Urothelium cell line (cell line): ENCODE data around the gene ARHGAP15.

Experiments
- DNase-seq: peaks from one replicate; pipeline ENCODE4 v3.0.0; 2011; ENCODE audit warnings: low spot score, mixed read lengths
- FAIRE-seq: peaks from 2 replicates; lab custom pipeline; 2011; peaks lifted over from hg19 to GRCh38; lab: Jason Lieb, UNC

The ARHGAP15 gene

GRCh38 chr2:143674051-143674450 lies 544.8 kb downstream of the ARHGAP15 start:
- no peak for FAIRE-seq

DNA sequence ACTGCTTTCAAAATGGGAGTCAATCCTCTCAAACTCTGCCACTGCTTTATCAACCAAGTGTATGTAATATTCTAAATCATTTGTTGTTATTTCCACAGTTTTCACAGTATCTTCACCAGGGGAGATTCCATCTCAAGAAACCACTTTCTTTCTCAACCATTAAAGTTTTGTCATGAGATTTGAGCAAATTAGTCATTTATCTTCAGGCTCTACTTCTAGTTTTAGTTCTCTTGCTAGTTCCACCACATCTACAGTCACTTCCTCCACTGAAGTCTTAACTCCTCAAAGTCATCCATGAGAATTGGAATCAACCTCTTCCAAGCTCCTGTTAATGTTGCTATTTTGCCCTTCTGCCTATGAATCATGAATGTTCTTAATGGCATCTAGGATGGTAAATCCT lies 545.8 kb downstream of the ARHGAP15 start:
- no peak for DNase-seq
- no peak for FAIRE-seq

More at GRCh38 chr2:143674051-143674450, 544.8 kb downstream of the ARHGAP15 start:
- DNase-seq: no peak

DNA sequence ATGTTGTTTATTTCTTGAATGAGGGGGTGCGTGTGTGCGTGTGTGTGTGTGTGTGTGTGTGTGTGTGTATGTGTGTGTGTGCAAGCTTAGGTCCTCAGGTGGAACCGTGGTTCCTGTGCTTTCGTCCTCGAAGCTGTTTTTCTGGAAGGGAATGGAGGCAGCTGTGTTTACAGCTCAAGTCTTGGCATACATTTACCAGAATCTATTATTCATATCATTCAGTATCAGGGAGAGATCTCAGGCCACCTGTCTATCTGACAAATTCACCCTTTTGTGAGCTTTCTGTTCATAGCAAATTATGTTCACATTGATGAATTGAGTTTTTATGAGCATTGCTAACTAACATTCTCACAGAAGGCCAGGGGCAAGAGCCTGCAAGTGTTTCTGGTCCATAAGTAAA lies 550.4 kb downstream of the ARHGAP15 start:
- DNase-seq: no peak

DNA sequence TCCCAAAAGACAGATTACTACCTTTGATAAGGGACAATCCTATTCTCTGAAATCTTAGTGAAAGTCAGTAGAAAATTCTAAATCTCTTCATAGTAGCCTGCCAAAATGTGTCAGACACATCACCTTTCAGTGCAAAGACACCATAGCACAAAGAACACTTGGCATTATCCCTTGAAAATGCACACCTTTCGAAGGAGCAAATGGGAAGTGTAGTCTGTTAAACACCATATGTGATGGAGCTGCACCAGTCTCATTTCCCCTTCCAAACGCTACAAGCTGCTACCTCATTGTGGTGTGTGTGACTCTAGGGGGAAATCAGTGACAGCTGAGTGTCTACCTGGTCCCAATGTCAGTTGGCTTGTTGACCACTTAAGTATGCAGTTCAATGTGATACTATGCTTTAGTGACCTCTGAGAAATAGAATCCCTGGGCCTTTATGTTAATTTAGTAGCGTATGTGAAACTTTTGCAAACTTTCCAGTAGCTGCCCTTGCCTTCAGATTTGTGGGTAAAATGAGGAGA lies 551.7 kb downstream of the ARHGAP15 start:
- DNase-seq (no peak), FAIRE-seq (no peak)

More for the DNA sequence above, 550.4 kb downstream of the ARHGAP15 start:
- FAIRE-seq: no peak

DNA sequence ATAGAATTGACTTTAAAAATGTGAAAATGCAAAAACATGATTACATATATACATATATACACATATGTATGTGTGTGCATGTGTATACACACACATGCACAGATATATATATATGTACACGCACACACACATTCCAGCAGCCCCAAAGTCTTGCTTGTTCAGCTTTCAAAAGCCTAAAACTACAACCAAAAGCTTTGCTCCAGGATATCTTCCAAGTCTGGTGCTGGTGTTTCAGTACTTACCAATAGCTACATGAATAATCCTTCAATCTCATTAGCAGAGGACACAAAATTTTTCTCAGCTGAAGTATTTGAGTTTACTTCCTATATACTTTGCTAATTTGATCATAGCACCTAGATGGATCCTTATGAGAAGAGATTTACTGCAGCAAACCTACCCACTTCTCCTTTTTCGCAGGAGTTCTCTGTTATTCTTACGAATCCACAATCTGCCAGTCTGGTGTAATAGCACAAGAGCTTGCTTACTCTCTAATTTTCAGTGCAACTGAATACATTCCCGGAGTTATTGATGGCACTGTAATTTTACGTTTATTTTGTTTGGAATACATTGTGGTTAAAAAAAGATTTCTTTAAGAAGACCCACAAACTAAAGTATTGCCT lies 553.3 kb downstream of the ARHGAP15 start:
- DNase-seq (no peak), FAIRE-seq (no peak)

GRCh38 chr2:143683977-143684376 lies 554.8 kb downstream of the ARHGAP15 start:
- no peak for DNase-seq
- FAIRE-seq: no peak

GRCh38 chr2:143684551-143685320 lies 555.5 kb downstream of the ARHGAP15 start:
- DNase-seq (no peak), FAIRE-seq (no peak)

GRCh38 chr2:143685421-143686078 lies 556.3 kb downstream of the ARHGAP15 start:
- DNase-seq (no peak), FAIRE-seq (no peak)

- FAIRE-seq (no peak), DNase-seq (peak; percentile 18)
Measured at GRCh38 chr2:143686585-143687164, 557.5 kb downstream of the ARHGAP15 start.

- no peak for DNase-seq
- no peak for FAIRE-seq
Measured at GRCh38 chr2:143688248-143688647, 559.0 kb downstream of the ARHGAP15 start.

GRCh38 chr2:143688815-143689214 lies 559.6 kb downstream of the ARHGAP15 start:
- DNase-seq (no peak), FAIRE-seq (no peak)

DNA sequence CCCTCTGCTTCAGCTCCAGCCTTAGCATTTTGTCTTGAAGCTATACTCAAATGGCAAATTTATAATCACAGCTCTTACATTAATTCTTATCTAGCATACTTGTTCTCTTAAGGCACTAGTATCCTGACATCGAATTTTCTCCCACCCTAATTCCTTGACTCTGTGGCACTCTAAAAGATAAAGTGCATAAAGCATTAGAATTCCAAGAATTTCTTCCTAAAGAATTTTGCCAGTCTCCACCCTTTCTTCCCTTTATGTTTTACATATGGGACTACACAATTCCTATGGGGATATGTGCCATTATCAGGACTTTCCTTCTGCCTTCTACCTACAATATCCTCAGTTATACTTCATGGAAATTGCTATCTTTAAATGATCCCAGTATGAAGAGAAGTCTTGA lies 560.3 kb downstream of the ARHGAP15 start:
- DNase-seq: no peak
- FAIRE-seq: no peak

DNA sequence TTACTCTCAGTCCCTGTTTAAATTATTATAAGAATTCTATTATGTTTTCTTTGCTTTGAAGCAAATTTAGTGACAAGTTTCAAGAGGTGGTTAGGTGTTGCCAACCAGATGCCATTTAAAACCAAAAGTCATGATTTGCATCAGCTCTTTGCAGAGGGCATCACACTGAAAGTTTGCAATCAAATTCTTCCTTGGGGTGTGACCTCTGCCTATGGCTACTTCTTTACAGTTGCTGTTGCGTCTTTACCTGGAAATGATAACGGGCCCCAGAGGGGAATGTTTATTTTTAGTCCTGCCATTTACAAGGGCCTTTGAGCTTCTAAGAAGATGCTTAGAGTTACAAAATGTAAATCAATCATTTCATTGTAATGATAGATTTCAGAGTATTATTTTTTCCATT lies 561.0 kb downstream of the ARHGAP15 start:
- FAIRE-seq (no peak), DNase-seq (no peak)

DNA sequence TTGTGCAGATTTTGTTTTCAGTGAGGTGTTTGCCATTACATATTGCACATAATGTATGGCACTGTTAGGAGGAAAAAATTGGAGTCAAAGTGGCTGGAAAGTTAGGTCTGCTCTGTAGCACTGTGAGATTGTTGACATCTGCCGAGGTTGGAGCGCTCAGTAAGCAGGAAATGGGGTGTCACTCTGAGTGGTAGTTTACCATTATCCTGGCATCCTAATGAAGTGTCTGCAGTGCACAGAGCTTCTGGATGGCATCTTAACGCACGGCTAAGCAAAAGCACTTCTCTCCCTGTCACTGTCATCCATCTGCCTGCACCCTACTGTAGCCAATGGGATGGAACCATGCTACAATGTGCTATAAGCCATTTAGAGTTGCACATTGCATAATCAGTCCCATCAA lies 561.9 kb downstream of the ARHGAP15 start:
- DNase-seq: no peak

DNA sequence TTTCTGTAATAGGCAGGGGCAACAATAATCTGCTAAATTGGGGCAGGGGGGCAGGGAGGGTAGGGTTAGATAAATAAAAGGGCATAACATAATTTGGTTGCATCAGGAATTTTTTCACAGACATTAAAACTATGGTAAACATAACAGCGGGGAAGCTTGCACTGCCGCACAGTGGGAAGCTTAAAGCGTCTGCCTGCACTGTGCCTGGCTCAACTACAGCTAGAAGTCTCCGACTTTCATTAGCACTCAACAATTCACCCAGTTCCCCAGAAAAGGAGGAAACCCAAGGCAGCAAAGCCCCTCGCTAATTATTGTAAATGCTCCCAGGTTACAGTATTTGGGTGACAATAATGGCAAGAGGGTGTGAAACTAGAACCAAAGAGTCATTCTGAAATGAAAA lies 562.9 kb downstream of the ARHGAP15 start:
- no peak for DNase-seq

More for the DNA sequence above, 561.9 kb downstream of the ARHGAP15 start:
- no peak for FAIRE-seq

DNA sequence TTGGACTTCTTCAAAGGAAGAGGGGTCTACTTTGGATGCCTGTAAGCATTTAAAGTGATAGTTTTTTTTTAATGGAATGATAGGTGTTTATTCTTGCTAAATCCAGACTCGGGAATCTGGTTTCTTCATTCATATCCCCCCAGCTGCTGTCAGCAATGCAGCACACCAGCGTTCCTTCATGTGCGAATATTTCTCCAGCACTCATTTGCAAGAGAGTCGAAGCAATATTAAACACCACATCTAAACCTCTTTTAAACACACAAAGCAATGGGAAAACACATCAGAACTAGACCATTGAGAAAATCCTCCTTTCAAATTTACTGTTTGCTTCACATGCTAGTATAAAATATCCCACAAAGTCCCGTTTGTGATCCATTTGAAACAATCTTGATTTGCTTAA lies 563.7 kb downstream of the ARHGAP15 start:
- DNase-seq: no peak
- no peak for FAIRE-seq

More for the DNA sequence above, 562.9 kb downstream of the ARHGAP15 start:
- no peak for FAIRE-seq

- FAIRE-seq: no peak
- DNase-seq: no peak
Measured at GRCh38 chr2:143694335-143694734, 565.1 kb downstream of the ARHGAP15 start.

DNA sequence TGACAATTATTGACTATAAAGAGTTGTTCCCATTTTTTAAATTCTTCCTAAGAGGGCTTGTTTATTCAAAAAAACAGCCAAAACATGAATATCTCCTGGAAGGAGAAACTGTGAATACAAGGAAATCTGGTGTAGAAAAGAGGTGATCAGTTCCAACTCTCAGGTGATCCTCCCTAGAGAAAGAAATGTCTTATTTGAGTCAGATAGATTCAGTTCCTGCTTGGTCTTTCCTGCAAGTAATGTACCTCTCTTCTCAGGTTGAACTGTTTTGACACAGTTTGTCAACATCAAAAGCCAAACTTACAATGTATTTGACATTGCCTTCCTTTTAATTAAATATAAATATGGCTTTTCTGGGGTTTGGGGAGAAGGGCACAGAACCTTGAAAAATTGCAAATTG lies 567.4 kb downstream of the ARHGAP15 start:
- DNase-seq (no peak), FAIRE-seq (no peak)

DNA sequence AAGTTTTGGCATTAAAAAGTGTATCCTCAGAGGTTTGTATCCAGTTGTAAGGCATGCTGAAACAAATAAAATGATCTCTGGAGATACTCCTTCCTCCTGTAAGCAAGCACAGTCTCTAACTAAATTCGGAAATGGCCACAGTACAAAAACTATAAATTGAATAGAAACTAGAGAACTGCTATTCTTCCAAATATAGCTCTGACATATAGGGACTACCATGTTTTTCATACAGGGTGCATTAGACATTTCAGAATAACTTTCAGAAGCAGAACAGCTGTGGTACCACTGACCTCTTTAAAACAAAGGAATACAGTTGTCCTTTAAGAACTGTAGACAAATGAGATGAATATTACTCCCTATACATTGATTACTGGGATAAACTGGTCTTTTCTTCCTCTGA lies 568.5 kb downstream of the ARHGAP15 start:
- no peak for FAIRE-seq

DNA sequence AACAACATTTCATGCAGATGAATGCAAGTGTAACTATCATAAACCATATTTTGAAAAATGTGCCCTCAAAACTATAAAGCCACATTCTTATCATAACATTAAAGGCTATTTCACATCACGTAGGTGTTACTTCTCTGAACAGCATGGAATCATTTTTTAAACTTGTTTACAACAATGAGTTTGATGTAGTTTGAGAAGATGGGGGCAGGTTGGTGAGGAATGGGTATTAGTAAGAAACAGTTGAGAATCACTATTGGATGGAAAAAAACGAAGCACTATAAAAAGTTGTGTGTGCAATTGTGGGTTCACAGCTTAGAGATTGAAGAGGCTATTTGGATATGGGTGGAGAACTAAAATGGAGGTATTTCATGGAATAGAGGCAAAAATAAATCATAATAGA lies 569.1 kb downstream of the ARHGAP15 start:
- DNase-seq (no peak), FAIRE-seq (no peak)

More for the DNA sequence above, 568.5 kb downstream of the ARHGAP15 start:
- DNase-seq: no peak

GRCh38 chr2:143698888-143699570 lies 569.8 kb downstream of the ARHGAP15 start:
- DNase-seq (no peak), FAIRE-seq (no peak)
